Choroid plexus epithelial cell (primary cell): ENCODE results near the gene NGEF.

Experiments
- DNase-seq: peaks from one replicate; pipeline ENCODE4 v3.0.0-alpha.2; 2010; ENCODE audit warnings: low read depth
- H3K4me3 ChIP-seq: 2 replicates; pipeline ENCODE4 v1.5.1; 2011; ENCODE audit warnings: low read depth, mild to moderate bottlenecking, control low read depth, low read length, moderate library complexity
- TF ChIP-seq, protein P1 (sequence below): conservative IDR thresholded peaks from 2 replicates; pipeline ENCODE4 v1.5.1; 2011; ENCODE audit warnings: low read depth, mild to moderate bottlenecking, control low read depth, inconsistent platforms, low read length, moderate library complexity

The NGEF gene

DNA sequence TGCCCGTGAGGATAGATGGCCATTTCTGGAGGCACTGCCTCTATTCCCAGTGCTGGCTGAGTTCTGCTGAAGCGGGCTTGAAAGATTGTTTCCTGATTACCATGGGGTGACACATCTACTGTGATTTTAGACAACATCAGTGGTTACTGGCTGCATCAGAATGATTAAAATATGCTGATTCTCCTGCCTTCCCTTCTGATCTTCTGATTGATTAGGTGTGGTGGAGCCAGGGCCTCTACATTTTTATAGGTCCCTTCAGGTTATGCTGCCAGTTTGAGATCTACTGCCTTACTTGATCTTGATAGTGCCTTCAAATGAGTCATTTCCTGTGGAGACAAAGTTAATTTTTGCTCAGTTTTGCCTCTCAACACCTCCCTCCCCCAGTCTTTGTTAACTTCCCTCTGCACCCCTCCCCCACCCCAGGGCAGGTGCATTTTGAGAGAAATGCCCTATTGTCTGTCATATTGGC lies 174.6 kb downstream of the NGEF start:
- TF ChIP-seq, protein P1, sequence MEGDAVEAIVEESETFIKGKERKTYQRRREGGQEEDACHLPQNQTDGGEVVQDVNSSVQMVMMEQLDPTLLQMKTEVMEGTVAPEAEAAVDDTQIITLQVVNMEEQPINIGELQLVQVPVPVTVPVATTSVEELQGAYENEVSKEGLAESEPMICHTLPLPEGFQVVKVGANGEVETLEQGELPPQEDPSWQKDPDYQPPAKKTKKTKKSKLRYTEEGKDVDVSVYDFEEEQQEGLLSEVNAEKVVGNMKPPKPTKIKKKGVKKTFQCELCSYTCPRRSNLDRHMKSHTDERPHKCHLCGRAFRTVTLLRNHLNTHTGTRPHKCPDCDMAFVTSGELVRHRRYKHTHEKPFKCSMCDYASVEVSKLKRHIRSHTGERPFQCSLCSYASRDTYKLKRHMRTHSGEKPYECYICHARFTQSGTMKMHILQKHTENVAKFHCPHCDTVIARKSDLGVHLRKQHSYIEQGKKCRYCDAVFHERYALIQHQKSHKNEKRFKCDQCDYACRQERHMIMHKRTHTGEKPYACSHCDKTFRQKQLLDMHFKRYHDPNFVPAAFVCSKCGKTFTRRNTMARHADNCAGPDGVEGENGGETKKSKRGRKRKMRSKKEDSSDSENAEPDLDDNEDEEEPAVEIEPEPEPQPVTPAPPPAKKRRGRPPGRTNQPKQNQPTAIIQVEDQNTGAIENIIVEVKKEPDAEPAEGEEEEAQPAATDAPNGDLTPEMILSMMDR: no peak
- H3K4me3 ChIP-seq: no peak overlapping the region
- peak; percentile 17 for DNase-seq

GRCh38 chr2:232836934-232837333 lies 176.1 kb downstream of the NGEF start:
- no peak for DNase-seq
- TF ChIP-seq, protein P1: no peak
- H3K4me3 ChIP-seq: no peak overlapping the region

- DNase-seq: no peak
- TF ChIP-seq, protein P1: no peak
These were observed 177.3 kb downstream of the NGEF start for GRCh38 chr2:232835687-232836208.

GRCh38 chr2:232833830-232834229 lies 179.2 kb downstream of the NGEF start:
- no peak for DNase-seq
- TF ChIP-seq, protein P1: no peak

More at GRCh38 chr2:232835687-232836208, 177.3 kb downstream of the NGEF start:
- H3K4me3 ChIP-seq: no peak overlapping the region

DNA sequence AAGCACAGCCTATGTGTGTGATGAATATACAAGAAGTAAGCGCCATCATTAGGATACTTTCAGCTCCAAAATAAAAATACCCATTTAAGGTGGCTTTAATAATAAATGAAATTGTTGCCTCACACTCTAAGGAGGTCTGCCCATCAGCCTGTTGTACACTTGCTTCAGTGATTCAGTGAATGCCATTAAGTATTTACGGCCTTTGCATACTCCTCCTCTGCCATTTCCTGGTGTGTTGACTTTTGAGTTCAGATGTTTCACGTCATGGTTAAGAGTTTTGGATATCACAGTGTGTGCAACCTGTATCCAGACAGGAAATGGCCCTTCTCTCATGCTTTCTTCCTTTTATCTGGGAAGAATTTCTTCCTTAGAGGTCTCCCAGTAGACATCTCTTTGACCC lies 181.6 kb downstream of the NGEF start:
- TF ChIP-seq, protein P1: no peak
- no peak for DNase-seq
- no peak overlapping the region for H3K4me3 ChIP-seq

More at GRCh38 chr2:232833830-232834229, 179.2 kb downstream of the NGEF start:
- no peak overlapping the region for H3K4me3 ChIP-seq

DNA sequence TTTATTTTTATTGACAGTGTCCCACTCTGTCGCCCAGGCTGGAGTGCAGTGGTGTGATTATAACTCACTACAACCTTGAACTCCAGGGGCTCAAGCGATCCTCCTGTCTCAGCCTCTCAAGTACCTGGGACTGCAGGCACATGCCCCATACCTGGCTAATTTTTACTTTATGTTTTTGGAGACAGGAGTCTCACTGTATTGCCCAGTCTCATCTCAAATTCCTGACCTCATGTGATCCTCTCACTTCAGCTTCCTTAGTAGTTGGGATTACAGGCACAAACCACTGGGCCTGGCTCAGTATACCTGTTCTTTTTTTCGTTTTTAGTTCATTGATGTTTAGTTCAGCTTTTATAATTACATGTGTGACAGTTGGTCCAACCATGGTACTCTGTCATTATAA lies 183.1 kb downstream of the NGEF start:
- H3K4me3 ChIP-seq: no peak overlapping the region
- TF ChIP-seq, protein P1: no peak
- DNase-seq: no peak
